Right renal pelvis (tissue), 4 donors: ENCODE results near the gene FNBP1L. TPM values are rescaled to one million over a fixed set of nuclear protein-coding genes. Genes with fewer than 3 reads are reported as not detected.
A peak's percentile ranks its signal among the peaks of the same experiment; 100 is the strongest.
"Not testable (repeated sequence)": the region's sequence is repeated elsewhere in the genome, so short reads cannot be mapped to it uniquely, and the experiment has no call there.

Experiments
- DNase-seq, 4 donors: peaks; one replicate each; pipeline ENCODE4 v3.0.0-alpha.2; 2013; ENCODE audit warnings: low read depth in 4 of 4, low spot score in 3 of 4, missing footprints in 1 of 4
- polyA plus RNA-seq, 4 donors: library from polyadenylated mRNA; unstranded; fragments of 120-200 nt; gene quantifications; one replicate each; pipeline ENCODE4 v1.2.1, GENCODE V29; 2013; ENCODE audit not compliant: insufficient read length in 4 of 4

The FNBP1L gene
- polyA plus RNA-seq, 4 donors: 103 to 132 (median 121) TPM

DNA sequence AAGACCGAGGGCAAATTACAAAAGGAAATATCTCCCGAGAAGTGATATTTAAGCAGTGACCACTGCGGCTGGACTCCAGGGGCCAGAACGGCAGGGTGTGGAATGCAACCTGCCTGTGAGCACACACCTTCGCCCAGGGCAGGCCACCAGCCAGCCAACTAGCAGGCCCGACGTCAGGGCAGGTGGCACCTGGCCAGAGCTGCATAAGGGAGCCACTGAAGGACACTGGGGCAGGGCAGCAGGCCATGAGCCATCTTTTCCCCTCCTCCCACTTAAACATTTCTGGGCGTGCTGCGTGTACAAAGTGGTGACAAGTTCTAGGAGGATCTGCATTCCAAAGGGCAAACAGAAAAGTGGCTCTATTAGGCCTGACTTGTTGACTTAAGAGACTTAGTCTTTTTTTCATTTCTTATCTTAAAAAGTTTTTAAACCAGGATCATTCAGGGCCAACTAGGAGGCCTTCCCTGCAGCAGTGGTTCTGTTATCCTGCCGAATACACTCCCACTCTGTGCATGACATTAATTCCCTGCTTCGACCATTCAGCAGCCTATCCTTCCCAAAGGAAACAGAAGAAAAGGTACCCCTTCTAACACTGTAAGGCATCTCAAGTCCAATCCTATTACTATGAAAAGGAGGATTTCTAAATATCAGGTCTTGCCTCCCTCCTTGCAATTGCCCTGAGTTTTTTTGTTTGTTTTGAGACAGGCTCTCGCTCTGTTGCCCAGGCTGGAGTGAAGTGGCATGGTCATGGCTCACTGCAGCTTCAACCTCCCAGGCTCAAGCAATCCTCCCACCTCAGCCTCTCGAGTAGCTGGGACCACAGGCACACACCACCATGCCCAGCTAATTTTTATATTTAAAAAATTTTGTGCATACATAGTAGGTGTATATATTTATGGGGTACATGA is 137.4 kb downstream of the FNBP1L start:
- DNase-seq: no peak

DNA sequence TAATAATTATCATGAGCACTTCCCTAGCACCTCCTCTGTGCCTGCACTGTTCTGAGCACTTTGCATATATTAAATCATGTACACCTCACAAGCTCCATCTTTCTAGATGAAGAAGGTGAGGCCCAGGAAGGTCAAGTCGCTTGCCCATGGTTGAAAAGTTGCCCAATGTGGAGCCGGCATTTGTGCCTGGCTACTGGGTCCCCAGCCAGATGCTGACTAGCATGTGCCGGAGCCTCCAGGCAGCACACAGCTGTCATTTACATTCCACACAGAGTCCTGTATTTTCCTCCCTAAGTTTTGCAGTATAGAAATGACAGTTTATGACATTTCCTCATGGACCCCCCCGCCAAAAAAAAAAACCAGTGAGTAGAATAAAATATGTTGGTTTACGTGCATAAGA is 139.4 kb downstream of the FNBP1L start:
- no peak for DNase-seq

DNA sequence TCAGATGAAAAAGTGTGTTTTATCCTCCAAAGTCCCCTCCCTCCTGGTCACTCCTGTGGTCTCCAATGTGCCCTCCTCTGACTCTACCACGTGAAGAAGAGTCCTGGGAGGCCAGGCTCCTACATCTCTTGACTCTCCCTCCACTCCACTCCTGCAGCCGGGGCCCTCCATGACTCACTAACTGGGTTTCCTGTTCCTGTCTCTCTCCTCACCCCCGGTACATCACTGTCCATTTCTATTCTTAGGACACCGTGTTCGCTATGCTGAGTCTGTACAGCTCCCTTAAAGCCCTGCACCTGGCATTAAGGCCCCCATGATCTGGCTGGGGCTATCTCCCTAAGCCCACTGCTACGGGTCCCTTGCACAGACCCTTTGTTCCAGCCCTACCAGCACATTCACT is 140.3 kb downstream of the FNBP1L start:
- DNase-seq: no peak

DNA sequence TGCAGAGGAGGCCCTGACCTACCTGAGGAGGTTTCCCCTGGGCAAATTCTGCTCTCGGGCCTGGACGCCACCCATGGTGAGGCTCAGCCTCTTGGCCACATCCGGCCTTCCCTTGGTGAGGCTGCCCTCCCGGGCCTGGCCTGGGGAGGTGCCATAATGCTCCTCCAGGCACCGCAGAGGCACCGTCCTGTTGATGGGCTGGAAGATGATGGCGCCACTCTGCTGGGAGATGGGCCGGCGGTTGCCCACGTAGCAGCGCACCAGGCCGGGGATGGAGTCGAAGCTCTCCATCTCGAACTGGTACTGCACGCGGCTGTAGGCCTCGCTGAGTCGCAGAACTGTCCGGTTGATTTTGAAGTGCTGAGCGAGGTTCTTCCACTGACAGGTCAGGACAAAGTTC is 141.0 kb downstream of the FNBP1L start:
- DNase-seq: no peak

DNA sequence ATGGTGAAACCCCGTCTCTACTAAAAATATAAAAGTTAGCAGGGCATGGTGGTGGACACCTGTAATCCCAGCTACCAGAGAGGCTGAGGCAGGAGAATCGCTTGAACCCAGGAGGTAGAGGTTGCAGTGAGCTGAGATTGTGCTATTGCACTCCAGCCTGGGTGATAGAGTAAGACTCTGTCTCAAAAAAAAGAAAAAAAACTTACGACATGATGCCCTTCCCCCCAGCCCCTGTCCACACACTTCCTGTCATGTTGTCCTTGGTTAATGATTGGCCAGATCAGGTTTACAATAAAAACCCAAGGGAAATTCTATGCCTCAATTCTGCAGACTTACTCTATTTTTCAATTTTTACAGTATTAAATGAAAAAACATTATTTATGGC is 143.4 kb downstream of the FNBP1L start:
- DNase-seq: not testable (repeated sequence)

DNA sequence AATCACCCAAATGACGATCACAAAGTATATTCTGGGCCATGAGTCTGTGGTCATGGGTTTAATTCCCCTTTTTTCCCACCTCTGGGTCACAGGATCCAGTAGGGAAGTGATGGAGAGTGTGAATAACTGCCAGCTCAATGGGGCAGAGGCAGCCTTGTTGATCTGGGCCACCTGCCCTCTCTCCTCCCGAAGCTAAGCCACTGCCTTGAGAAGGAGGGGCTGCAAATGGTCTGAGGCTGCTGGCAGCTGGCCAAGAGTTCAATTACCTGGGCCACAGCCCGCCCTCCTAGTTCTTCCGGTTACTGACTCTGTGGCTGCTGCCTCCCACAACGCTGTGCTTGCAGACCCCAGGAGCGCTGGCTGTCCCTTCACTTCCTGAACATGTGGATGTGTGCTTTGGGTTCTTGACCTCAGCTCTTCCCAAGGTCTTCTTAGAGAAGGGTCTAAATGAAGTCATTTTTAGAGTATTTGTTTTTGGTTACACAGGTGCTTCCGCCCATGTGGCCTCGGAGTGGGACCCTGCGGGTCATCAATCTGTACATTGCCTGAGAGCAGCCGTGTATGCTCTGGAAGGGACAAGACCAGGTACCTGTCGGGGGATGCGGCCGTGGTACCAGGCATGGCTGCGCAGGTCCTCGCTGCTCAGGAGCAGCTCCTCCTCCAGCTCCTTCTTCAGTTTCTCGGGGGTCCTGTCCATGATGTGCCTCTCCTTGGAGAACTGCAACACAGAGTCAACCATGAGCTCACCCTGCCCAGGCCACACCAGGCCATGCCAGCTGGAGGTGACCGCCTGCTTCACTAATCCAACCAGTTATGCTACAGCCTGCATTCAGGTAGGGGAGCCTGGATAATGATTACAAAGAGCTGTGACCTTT is 144.0 kb downstream of the FNBP1L start:
- DNase-seq: peak in 2 of 4 donors; percentile 74

DNA sequence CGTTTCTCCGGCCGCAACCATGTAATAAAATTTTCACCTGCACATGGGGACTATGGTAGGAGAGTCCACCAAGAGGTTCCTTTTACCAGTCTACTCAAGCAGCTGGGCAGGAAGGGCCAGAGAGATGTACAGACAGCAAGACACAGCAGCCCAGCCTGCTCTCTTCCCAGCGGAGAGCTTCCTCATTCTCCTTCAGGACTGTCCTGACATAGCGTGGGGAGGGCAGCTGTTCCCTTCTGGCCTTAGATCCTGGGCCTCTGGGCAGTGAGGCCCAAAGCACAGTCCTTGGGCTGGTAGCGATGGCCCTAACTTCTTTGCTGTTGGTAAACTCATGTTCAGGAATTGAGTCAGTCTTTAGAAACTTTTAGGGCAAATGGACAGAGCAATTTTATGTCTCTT is 144.6 kb downstream of the FNBP1L start:
- no peak for DNase-seq

DNA sequence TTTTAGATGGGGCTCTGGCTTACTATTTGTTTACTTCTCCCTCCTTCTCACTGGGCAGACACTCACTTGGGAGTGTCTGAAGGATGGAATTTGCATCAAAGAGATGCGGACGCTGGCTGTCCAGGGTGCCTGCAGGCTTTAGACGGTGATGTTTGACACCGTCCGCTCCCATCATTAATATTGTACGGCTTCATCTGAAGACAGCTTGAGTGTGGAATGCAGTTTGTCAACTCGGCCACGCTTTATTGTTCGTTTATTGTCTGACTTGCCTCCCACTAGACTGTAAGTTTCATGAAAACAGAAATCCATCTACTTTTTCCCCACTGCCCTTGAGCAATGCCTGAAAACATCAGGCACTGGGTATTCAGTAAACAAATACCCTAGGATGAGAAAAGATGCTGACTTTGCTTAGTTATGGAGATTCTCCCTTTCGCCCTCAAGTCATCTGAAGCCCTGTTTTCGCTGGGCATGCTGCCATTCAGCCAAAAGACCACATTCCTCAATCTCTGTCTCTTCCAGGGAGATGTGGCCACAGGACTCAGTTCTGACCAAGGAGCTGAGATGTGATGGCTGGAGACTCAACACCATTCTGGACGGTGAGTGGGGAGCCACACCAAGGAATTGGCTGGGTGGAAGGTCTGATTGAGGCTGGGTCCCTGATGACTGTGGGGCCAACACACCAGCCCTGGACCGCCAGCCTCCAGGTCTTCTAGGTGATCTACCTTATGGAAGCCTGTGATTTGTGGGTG is 146.1 kb downstream of the FNBP1L start:
- no peak for DNase-seq

DNA sequence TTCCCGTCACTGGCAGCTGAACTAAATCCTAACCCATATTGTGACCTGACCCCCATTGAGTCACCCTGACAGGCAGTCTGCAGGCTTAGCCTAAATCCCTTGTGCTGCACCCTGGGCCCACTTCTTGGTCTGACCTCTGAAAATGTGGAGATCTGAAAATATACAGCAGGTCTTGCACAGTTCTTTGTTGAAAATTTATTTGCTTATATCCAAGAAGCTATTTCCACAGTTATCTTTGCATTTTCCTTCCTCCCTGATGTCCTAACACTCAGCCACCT is 146.6 kb downstream of the FNBP1L start:
- DNase-seq: no peak

DNA sequence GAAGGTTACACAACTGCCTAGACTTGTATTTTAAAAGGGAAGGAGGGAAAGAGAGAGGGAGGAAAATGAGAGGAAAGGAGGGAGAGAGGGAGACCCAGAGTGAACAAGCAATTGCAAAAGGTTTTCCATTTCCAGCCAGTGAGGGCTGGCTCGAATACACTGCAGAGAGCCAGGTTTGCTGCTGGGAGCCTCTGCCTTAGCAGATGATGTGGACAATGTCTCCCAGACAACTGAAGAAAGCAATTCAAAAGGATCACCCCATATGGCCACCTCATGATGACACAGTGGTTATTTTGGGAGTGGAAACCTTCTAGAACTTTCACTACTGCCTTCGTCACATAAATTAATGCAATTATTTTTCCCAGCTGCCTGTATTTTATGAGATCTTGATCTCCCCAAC is 147.3 kb downstream of the FNBP1L start:
- DNase-seq: no peak

DNA sequence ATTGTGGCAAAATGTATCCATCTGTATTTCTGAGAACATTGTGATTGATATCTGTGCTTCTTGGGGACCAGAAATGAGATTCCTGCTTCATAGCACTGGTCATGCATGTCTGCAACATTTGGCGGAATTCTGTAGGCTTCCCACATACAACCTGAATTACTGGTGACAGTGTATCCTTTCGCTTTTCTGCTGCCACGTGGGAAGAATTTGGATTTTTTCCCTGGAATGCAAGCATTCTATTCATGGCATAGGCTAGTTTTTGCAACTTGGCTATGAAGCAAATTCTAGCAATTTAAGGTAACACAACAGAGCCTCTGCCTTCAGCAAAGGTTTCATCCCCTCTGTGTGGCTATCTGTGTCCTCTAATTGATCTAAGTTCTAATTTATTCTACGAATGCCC is 147.8 kb downstream of the FNBP1L start:
- DNase-seq: no peak

DNA sequence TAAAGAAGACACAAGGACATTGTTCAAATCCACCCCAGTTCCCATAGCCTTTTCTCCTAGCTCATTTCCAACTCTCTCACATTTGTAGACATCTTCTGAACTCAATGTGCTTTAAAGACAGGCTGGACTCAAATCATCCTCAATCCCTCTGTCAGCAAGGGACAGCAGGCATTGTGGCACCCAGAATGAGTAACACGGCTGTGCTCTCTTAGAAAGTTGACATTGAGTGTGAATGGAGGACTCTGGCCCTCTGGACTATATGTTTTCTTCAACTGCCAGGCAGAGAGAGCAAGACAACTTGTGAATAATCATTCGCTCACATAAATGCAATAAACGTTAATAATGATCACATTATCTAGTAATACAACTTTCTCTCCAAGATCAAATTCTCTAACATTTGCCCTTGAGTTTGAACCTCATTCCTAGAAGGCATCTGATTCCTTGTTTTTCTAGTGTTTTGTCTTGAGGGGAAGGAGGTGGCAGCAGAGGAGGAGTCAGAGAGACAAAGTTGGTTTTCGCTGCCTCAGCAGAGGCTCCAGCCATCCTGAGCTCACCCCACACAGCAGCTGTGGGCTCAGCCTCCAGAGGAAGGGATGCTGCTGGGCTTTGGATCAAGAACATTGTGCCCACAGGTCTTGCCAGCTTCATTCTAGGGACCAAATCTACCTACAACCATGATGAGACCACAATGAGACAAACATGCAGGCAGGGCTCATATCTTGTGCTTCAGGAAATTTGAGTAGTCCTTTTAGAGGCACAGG is 148.6 kb downstream of the FNBP1L start:
- DNase-seq: no peak

DNA sequence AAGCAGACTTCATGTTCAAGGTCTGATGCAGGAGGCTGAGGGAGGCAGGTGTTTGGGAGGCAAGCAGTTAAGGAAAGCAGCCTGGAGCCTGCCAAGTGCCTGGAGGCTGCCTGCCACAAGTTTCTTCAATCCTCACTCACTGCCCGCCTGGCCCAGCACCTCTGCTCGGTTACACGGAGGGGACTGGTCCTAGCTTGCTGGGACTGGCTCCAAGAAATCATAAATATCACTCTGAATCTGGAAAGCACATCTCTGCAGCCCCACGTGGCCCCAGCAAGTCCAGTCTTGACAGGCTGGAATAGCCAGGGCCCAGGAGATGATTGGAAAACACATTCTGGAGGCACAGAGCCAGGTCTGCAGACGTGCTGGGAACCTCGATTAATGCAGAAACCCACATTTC is 149.8 kb downstream of the FNBP1L start:
- DNase-seq: no peak

DNA sequence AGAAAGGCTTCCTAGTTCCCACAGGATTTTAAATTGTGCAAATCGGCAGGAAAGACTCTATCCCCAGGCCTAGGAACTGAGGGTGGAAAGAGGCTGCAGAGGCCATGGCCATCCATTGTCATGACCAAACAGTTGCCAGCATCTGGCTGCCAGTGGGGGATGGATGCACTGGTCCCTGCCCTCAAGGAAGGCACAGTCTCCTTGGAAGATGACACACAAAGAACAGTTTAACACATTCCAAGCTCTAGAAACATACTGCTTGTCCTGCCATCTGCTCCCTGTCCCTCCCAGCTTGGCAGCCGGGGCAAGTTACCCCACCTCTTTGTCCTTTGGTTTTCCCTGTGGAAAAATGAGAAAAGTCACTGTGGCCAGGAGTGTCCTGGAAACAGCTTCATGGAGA is 150.5 kb downstream of the FNBP1L start:
- no peak for DNase-seq

DNA sequence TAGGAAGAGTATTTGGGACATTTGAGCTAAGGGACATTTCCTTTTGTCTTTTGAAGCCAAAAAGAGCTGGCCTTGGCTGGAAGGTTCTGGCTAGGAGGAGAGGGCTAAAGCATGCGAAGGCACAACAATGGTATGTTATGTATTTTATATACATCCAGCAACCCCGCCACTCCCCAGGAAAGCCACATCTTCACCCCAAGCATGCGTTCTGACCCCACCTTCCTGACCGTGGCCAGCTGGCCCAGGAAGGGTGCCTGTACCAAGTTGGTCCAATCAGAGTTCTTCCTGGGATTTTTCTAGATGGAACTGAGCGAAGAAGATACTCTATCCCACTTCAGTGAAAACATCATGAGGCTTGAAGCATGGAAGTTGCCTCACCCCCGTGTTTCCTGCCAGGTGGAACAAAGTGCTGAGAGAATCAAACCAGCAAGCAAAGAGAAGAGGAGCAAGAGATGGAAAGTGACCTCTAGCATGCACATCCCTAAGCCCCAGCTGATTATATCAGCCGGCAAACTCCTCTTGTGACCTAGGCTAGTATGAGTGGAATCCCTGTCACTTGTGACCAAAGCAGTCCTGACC is 151.0 kb downstream of the FNBP1L start:
- no peak for DNase-seq

DNA sequence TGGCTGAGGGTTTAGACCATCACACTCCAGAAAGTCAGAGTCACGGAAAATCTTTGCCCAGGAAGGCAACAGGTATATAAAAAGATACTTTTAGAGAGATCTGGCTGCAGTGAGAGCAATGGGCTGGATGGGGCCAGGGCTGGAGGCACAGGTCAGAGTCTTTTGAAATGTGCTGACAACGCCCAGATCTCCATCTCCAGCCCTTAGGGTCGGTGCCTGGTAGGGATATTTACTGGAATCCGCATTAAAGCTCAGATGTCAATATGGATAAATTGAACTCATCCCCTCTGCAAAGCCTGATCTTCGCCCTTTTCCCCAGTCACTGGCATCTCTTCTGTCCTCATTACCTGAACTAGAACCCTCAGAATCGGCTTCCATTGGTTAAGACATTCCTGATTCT is 151.6 kb downstream of the FNBP1L start:
- DNase-seq: no peak

DNA sequence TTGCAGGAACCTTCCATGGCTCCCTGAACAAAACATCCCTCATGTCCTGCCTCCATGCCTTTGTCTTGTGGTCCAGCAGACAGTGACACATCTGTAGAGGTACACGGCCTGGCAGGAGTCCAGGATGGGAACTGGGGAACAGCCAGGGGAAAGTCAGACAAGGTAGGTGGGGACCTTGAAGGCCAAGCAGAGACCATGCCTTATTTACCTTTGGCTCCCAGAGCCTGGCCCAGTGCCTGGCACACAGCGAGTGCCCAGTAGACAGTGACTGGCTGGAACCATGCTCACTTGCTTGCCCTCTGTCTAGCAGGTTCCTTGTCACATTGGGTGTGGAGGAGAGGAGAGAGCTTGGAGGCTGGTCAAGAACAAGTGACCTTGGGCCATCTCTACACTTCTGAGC is 152.7 kb downstream of the FNBP1L start:
- DNase-seq: no peak

DNA sequence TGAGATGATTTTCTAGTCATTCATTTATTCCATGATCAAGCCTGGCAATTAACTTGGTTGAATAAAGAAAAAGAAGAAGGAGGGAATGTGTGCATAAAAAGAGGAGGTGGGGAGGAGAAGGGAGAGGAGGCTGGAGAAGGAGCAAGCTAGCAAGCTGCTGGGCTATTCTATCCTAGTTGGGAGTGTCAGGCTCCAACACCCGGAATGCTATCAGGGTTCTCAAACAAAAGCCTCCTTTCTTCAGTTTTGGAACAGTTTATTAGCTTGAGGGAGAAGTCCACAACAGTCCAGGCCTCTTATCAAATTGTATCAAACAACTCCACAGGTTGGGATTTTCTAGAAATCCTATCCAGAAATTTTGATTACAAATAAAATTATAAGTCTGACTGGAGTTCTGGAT is 153.8 kb downstream of the FNBP1L start:
- DNase-seq: no peak

DNA sequence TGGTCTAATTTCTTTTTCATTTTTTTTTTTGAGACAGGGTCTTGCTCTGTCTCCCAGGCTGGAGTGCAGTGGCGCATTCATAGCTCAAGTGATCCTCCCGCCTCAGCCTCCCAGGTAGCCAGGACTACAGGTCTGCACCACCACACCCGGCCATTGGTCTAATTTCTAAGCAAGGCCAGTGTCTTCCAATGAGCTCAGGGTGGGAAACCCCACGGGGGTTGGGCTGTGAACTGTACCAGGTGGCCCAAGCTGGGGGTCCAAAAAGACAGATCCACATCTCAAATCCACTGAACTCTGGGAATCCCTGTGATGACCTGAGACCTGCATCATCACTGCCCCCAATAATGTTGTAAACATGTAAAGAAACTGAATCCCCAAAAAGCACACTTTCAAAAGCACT is 154.2 kb downstream of the FNBP1L start:
- no peak for DNase-seq

DNA sequence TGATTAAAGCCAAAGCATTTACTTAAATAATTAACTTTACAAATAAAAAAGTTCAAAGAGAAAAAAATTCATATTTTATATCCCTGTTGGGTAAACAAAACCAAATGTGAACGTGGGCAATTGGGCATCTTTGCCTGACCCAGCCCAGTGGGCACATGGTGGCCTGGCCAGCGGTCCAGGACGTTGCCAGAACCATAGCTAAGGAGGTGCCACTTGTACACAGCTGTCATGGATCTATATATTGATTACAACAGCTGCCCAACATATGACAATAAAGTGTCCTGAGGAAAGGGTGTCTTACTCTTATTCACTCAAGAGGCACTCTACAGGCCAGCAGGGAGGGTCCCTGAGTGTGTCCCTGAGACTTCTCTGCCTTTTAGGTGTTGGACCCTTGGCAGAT is 155.2 kb downstream of the FNBP1L start:
- DNase-seq: no peak
